ENCODE results near the gene GOLGB1. TPM values are rescaled to one million over a fixed set of nuclear protein-coding genes. Genes with fewer than 3 reads are reported as not detected.
"Not testable (repeated sequence)": the region's sequence is repeated elsewhere in the genome, so short reads cannot be mapped to it uniquely, and the experiment has no call there.

Gene GOLGB1
- total and polyA plus RNA-seq, 2 of the 4 experiments (the other 2 are of a cell fraction): 13.3 to 30.3 TPM

DNA sequence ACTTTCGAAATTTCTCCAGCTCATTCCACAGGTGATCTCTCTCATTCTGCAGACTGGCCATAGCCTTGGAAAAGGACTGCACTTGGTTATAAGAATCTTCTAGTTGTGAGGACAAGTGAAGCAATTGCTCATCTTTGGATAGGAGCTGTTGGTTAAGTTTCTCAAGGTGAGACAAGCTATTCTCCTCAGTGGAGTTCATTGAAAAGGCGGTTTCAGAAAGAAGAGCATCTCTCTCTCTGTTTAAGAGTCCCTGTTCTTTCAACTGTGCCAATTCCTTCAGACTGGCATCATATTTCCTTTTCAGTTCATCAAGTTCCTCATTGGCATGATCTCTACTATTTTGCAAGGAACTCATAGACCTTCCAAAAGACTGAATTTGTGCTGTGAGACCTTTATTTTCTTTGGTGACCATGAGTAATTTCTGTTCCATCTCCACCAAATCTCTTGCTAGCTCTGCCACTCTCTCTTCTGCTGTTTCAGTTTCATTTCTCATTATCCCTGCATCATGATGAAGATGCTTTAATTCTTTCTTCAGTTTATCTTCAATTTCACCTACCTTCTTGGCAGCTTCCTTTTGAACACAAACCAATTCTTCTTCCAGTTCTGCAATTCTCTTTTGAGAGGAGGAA, 58.6 kb downstream of the GOLGB1 start:
- H4K5ac ChIP-seq (ENCODE audit: low read depth, low read length): no peak overlapping the region
- H3K9me1 ChIP-seq (ENCODE audit: insufficient read depth, low read length): no peaks in the 10 kb centered on the region
- TF ChIP-seq BHLHE40 (IDR thresholded peaks at IDR 0.05; ENCODE audit: low read depth, low read length) (no peak), MAFK (IDR thresholded peaks at IDR 0.05; ENCODE audit: low read depth, low read length) (no peak), POLR2A (IDR thresholded peaks at IDR 0.05; ENCODE audit: low read depth, low read length) (no peak), FOS (IDR thresholded peaks at IDR 0.05; ENCODE audit: low read depth, low read length) (no peak), NFE2L2 (IDR thresholded peaks at IDR 0.05; ENCODE audit: low read depth, low read length) (no peak), CEBPB (IDR thresholded peaks at IDR 0.05; ENCODE audit: low read depth, low read length) (no peak)
- no peaks in the 10 kb centered on the region for H4K20me1 ChIP-seq (ENCODE audit: insufficient read depth, low read length)
- H3K4me1 ChIP-seq (ENCODE audit: control insufficient read depth, insufficient read depth, low read length): peaks cover 2% of the 10 kb centered on the region; the same call in 1 of the 2 replicates
- dilution Hi-C loops (cut with HindIII; ENCODE audit: low sequenced_read_pairs, unreplicated experiment): no loop called here
- H3K27me3 ChIP-seq (ENCODE audit: control insufficient read depth, insufficient read depth, low read length): no peaks in the 10 kb centered on the region
- peaks cover 0 to 7% of the 10 kb centered on the region in 2 experiments; a peak in 1 of 4 replicates for H3K79me1 ChIP-seq (ENCODE audit: low read depth in 1 of 2, low read length in 2 of 2)
- intact Hi-C loops (cut with micrococcal nuclease): no loop called here
- DNase-seq (no peak), ATAC-seq (ENCODE audit: low read depth) (no peak)
- H3K9me3 ChIP-seq (ENCODE audit: control insufficient read depth, insufficient read depth, low read length): no peaks in the 10 kb centered on the region
- no TSS peak for BruUV-seq (replicated peaks)
- peaks cover 17% of the 10 kb centered on the region for H3K36me3 ChIP-seq (ENCODE audit: control insufficient read depth, insufficient read depth, low read length)
- H3K18ac ChIP-seq (ENCODE audit: low read depth, low read length): no peak overlapping the region
- H3K56ac ChIP-seq (ENCODE audit: extremely low read depth, insufficient read depth, low read length): no peak overlapping the region
- no peak overlapping the region for H3K4ac ChIP-seq (ENCODE audit: low read depth, low read length)
- no peak overlapping the region for H3K4me3 ChIP-seq (ENCODE audit: insufficient read depth, low read depth, low read length)
- no peak overlapping the region for H4K91ac ChIP-seq (ENCODE audit: insufficient read depth, low read depth, low read length)
- H3K4me2 ChIP-seq (ENCODE audit: low read depth, low read length): no peak overlapping the region
- CTCF ChIA-PET: interaction anchor here (0.6 kb wide), 1 partner anchor 52 kb away, joined by 5 read pairs; no protein-coding TSS in a partner anchor
- H3K23ac ChIP-seq (ENCODE audit: low read depth, low read length): no peak overlapping the region
- no peak overlapping the region for H2AK9ac ChIP-seq (replicated peaks; ENCODE audit: low read depth, low read length, poor library complexity)
- no peak overlapping the region for H3K14ac ChIP-seq (replicated peaks; ENCODE audit: low read depth, low read length)
- no peak overlapping the region for H3K9ac ChIP-seq (ENCODE audit: low read depth, low read length)
- no peak overlapping the region for H2BK20ac ChIP-seq (ENCODE audit: low read depth, low read length)
- H3K27ac ChIP-seq (ENCODE audit: insufficient read depth, low read length): no peak overlapping the region
- H2AFZ ChIP-seq (replicated peaks; ENCODE audit: low read length, poor library complexity): no peak overlapping the region
- in situ Hi-C loops (cut with MboI; ENCODE audit: low sequenced_read_pairs): no loop called here
- H2BK120ac ChIP-seq (ENCODE audit: low read depth, low read length): no peak overlapping the region
- H2BK5ac ChIP-seq (ENCODE audit: low read depth, low read length, poor library complexity, severe bottlenecking): no peak overlapping the region
- POLR2A ChIA-PET (ENCODE audit: unreplicated experiment): no interaction called here
- no peak overlapping the region for H2BK15ac ChIP-seq (ENCODE audit: low read depth, low read length)
- WGBS, 2 experiments (ENCODE audit: extremely low coverage in 2 of 2, insufficient read length in 1 of 2): no CpG with 5 or more reads among the region's 2 CpGs
- H4K8ac ChIP-seq (ENCODE audit: low read depth in 2 of 2, low read length in 2 of 2): no peak overlapping the region
- no peak overlapping the region for H2AK5ac ChIP-seq (ENCODE audit: low read depth, low read length)

DNA sequence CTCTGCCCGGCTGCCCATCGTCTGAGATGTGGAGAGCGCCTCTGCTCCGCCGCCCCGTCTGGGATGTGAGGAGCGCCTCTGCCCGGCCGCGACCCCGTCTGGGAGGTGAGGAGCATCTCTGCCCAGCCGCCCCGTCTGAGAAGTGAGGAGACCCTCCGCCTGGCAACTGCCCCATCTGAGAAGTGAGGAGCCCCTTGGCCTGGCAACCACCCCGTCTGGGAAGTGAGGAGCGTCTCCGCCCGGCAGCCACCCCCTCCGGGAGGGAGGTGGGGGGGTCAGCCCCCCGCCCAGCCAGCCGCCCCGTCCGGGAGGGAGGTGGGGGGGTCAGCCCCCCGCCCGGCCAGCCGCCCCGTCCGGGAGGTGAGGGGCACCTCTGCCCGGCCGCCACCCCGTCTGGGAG, 60.8 kb downstream of the GOLGB1 start:
- H3K27me3 ChIP-seq (ENCODE audit: control insufficient read depth, insufficient read depth, low read length); ATAC-seq (ENCODE audit: low read depth); H3K18ac ChIP-seq (ENCODE audit: low read depth, low read length); H4K5ac ChIP-seq (ENCODE audit: low read depth, low read length); H3K4me3 ChIP-seq (ENCODE audit: insufficient read depth, low read depth, low read length); H3K27ac ChIP-seq (ENCODE audit: insufficient read depth, low read length); CTCF ChIA-PET; BruUV-seq (replicated peaks); H3K4ac ChIP-seq (ENCODE audit: low read depth, low read length); H2BK15ac ChIP-seq (ENCODE audit: low read depth, low read length); H2AFZ ChIP-seq (replicated peaks; ENCODE audit: low read length, poor library complexity); H3K9ac ChIP-seq (ENCODE audit: low read depth, low read length); H3K4me2 ChIP-seq (ENCODE audit: low read depth, low read length); H3K79me1 ChIP-seq (ENCODE audit: low read depth in 1 of 2, low read length in 2 of 2); POLR2A ChIA-PET (ENCODE audit: unreplicated experiment); DNase-seq; H4K20me1 ChIP-seq (ENCODE audit: insufficient read depth, low read length); in situ Hi-C loops (cut with MboI; ENCODE audit: low sequenced_read_pairs); H3K9me3 ChIP-seq (ENCODE audit: control insufficient read depth, insufficient read depth, low read length); dilution Hi-C loops (cut with HindIII; ENCODE audit: low sequenced_read_pairs, unreplicated experiment); H3K14ac ChIP-seq (replicated peaks; ENCODE audit: low read depth, low read length); H3K9me1 ChIP-seq (ENCODE audit: insufficient read depth, low read length); H3K23ac ChIP-seq (ENCODE audit: low read depth, low read length); H2BK120ac ChIP-seq (ENCODE audit: low read depth, low read length); H3K56ac ChIP-seq (ENCODE audit: extremely low read depth, insufficient read depth, low read length); H2BK5ac ChIP-seq (ENCODE audit: low read depth, low read length, poor library complexity, severe bottlenecking); H3K4me1 ChIP-seq (ENCODE audit: control insufficient read depth, insufficient read depth, low read length); H2AK5ac ChIP-seq (ENCODE audit: low read depth, low read length); intact Hi-C loops (cut with micrococcal nuclease); H2AK9ac ChIP-seq (replicated peaks; ENCODE audit: low read depth, low read length, poor library complexity); H2BK20ac ChIP-seq (ENCODE audit: low read depth, low read length); H4K91ac ChIP-seq (ENCODE audit: insufficient read depth, low read depth, low read length); H4K8ac ChIP-seq (ENCODE audit: low read depth in 2 of 2, low read length in 2 of 2): not testable (repeated sequence)
- WGBS, 2 experiments (ENCODE audit: extremely low coverage in 2 of 2, insufficient read length in 1 of 2): no CpG with 5 or more reads among the region's 31 CpGs
- peaks cover 17% of the 10 kb centered on the region for H3K36me3 ChIP-seq (ENCODE audit: control insufficient read depth, insufficient read depth, low read length)
